Measurements from ENCODE around the gene CCDC154. TPM values are rescaled to one million over a fixed set of nuclear protein-coding genes. Genes with fewer than 3 reads are reported as not detected.
A peak's percentile ranks its signal among the peaks of the same experiment; 100 is the strongest.

CCDC154 gene
- total and polyA plus RNA-seq, 2 donors, result 0.71 to 14.0 TPM

DNA sequence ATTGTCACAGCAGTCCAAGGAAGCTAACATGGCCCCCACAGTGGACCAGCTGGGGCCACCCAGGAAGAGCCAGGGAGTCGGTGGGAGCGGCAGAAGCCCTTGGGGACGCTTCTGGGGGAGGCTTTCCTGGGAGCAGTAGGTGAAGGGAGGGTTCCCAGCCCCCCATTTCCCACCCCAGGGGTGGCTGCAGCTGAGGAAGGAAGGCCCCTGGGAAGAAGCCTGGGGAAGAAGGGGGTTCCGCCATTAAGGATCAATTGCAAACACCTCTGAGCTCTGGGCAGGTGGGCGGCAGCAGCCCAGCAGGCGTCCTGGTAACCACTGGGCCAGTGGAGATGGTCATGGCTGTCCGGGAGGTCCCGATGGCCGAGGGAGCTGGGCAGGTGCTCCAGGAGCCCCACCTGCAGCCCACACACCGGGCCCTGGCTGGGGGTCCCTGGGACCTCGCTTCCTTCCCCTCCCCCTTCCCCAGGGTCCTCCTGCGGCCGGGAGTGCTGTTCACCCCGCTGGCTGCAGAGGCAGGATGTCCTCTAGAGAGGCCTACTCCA is 14.1 kb downstream of the CCDC154 start:
- H3K27me3 ChIP-seq (ENCODE audit: control insufficient read depth in 2 of 2, insufficient read depth in 1 of 2, low read length in 1 of 2), result peaks cover 0 to 33% of the 10 kb centered on the region in 2 donors
- H3K9me3 ChIP-seq (ENCODE audit: control insufficient read depth in 2 of 2, insufficient read depth in 1 of 2, low read length in 1 of 2), result no peaks in the 10 kb centered on the region
- peaks cover 2 to 3% of the 10 kb centered on the region in 2 donors for H3K4me1 ChIP-seq (ENCODE audit: control insufficient read depth in 2 of 2, insufficient read depth in 2 of 2, low read length in 2 of 2)
- 77% methylated on average over 14 of the region's 14 CpGs for WGBS
- no peaks in the 10 kb centered on the region for H3K36me3 ChIP-seq (ENCODE audit: control insufficient read depth in 2 of 2, insufficient read depth in 2 of 2, low read length in 1 of 2)
- no peak overlapping the region for H3K4me3 ChIP-seq (ENCODE audit: low read length in 2 of 2)
- no peak overlapping the region for H3K27ac ChIP-seq (ENCODE audit: low read depth in 1 of 2, low read length in 1 of 2)
- no peak for DNase-seq (ENCODE audit: low read depth in 6 of 9, low spot score in 9 of 9)

DNA sequence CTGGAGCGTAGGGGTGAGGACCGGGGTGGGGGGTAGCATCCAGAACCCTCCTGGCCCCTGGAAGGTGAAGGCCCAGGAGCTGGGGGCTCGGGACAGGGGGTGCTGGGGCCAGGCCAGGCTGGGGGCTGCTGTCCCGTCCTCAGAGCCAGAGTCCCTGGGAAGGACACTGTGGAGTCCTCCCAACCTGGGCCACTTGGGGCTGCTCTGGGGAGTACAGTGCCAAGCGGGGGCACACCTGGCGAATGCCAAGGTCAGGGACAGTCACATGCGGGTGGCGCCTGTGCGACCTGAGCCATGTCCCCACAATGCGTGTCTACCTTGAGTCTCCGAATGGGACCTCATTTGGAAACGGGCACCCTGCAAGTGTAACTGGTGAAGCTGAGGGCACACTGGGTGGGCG is 14.7 kb downstream of the CCDC154 start:
- no peak for DNase-seq (ENCODE audit: low read depth in 6 of 9, low spot score in 9 of 9)
- WGBS, result 98% methylated on average over 13 of the region's 13 CpGs
- no peak overlapping the region for H3K27ac ChIP-seq (ENCODE audit: low read depth in 1 of 2, low read length in 1 of 2)
- no peaks in the 10 kb centered on the region for H3K9me3 ChIP-seq (ENCODE audit: control insufficient read depth in 2 of 2, insufficient read depth in 1 of 2, low read length in 1 of 2)
- H3K36me3 ChIP-seq (ENCODE audit: control insufficient read depth in 2 of 2, insufficient read depth in 2 of 2, low read length in 1 of 2), result no peaks in the 10 kb centered on the region
- H3K4me1 ChIP-seq (ENCODE audit: control insufficient read depth in 2 of 2, insufficient read depth in 2 of 2, low read length in 2 of 2), result peaks cover 2 to 3% of the 10 kb centered on the region in 2 donors
- H3K27me3 ChIP-seq (ENCODE audit: control insufficient read depth in 2 of 2, insufficient read depth in 1 of 2, low read length in 1 of 2), result peaks cover 0 to 33% of the 10 kb centered on the region in 2 donors
- no peak overlapping the region for H3K4me3 ChIP-seq (ENCODE audit: low read length in 2 of 2)

DNA sequence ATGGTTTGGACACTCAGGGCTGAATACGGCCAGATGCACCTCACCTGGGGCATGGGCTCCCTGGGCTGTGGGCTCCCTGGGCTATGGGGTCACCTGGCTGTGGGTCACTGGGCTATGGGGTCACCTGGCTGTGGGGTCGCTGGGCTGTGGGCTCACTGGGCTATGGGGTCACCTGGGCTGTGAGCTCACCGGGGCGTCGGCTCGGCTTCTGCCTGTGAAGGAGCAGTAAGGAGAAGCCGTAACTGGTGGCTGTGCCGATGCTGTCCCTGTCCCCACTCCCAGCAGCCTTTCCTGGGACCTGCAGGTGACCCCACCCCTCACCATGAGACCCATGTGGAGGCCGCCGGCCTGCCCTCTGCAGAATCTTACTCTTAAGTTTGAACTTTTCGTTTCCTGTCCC is 15.3 kb downstream of the CCDC154 start:
- Histone ChIP-seq H3K27ac (ENCODE audit: low read depth in 1 of 2, low read length in 1 of 2) (no peak overlapping the region), H3K27me3 (ENCODE audit: control insufficient read depth in 2 of 2, insufficient read depth in 1 of 2, low read length in 1 of 2) (peaks cover 0 to 33% of the 10 kb centered on the region in 2 donors), H3K9me3 (ENCODE audit: control insufficient read depth in 2 of 2, insufficient read depth in 1 of 2, low read length in 1 of 2) (no peaks in the 10 kb centered on the region), H3K36me3 (ENCODE audit: control insufficient read depth in 2 of 2, insufficient read depth in 2 of 2, low read length in 1 of 2) (no peaks in the 10 kb centered on the region), H3K4me3 (ENCODE audit: low read length in 2 of 2) (no peak overlapping the region), H3K4me1 (ENCODE audit: control insufficient read depth in 2 of 2, insufficient read depth in 2 of 2, low read length in 2 of 2) (peaks cover 2 to 3% of the 10 kb centered on the region in 2 donors)
- WGBS, result 95% methylated on average over 11 of the region's 11 CpGs
- no peak for DNase-seq (ENCODE audit: low read depth in 6 of 9, low spot score in 9 of 9)

DNA sequence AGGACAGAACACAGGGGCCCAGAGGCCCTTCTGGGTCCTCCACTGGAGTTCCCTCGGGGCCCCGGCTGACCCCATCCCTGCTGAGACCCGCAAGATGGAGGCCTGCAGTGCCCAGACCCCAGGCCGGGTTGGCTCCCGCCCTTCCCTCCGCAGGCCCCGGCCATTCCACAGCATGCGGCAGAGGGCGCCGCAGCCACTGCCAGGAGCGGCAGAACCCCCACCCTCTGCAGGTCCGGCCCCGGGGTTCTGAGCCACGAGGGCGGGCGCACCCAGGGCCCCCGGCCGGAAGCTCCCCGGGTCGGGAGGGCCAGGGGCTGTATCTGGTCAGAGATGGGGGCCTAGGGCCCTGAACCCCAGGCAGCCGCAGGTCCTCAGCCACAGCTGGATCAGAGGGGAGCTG is 15.8 kb downstream of the CCDC154 start:
- Histone ChIP-seq H3K27ac (ENCODE audit: low read depth in 1 of 2, low read length in 1 of 2) (no peak overlapping the region), H3K4me1 (ENCODE audit: control insufficient read depth in 2 of 2, insufficient read depth in 2 of 2, low read length in 2 of 2) (peaks cover 2 to 3% of the 10 kb centered on the region in 2 donors), H3K36me3 (ENCODE audit: control insufficient read depth in 2 of 2, insufficient read depth in 2 of 2, low read length in 1 of 2) (no peaks in the 10 kb centered on the region), H3K27me3 (ENCODE audit: control insufficient read depth in 2 of 2, insufficient read depth in 1 of 2, low read length in 1 of 2) (peaks cover 0 to 33% of the 10 kb centered on the region in 2 donors), H3K4me3 (ENCODE audit: low read length in 2 of 2) (no peak overlapping the region), H3K9me3 (ENCODE audit: control insufficient read depth in 2 of 2, insufficient read depth in 1 of 2, low read length in 1 of 2) (no peaks in the 10 kb centered on the region)
- DNase-seq (ENCODE audit: low read depth in 6 of 9, low spot score in 9 of 9), result peak in 3 of 9 donors; percentile 4 to 43 (median 19)
- WGBS, result 27% methylated on average over 21 of the region's 21 CpGs

DNA sequence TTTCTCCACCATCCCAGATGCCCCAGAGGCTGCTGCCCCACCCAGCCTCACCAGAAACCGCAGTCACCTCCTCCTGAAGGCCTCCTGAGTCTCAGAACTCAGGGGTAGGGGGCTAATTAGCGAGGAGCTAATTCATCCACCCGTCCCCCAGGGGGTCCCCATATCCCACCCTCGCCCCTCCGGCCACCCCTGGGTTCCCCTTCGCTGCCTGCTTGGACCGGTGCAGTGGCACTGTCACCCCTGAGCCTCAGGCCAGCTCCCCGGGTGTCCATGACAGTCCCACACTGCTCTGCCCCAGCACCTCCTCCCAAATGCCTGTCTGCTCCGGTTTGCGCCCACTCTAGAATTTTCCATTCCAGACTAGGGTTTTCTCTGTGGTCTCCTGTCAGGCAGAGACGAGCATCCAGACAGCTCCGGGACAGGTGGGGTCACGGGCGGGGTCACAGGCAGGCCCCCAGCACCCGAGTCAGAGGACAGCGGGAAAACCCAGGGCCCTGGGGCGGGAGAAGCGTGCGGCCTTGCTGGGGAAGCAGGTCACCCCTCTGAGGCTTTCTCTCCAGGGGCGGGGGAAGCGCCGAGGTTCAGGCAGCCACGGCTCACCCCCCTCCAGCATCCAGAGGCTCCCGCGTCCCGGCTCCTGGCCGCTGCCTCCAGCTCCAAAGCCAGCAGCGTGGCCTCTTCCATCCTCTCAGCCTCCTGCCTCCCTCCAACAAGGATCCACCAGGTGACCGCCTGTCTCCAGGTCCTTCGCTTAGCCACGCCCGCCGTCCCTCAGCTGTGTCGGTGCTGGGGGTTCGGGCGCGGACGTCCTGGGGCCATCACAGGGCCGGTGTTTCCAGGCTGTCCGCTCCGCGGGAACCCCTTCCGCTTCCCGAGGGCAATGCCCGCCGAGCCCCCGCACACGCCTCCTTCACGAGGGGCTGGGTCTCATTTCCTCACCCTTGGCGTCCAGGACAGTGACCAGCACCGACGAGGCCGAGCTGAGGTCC is 16.6 kb downstream of the CCDC154 start:
- WGBS, result 89% methylated on average over 53 of the region's 53 CpGs
- no peak overlapping the region for H3K4me3 ChIP-seq (ENCODE audit: low read length in 2 of 2)
- H3K27ac ChIP-seq (ENCODE audit: low read depth in 1 of 2, low read length in 1 of 2), result no peak overlapping the region
- peaks cover 2 to 3% of the 10 kb centered on the region in 2 donors for H3K4me1 ChIP-seq (ENCODE audit: control insufficient read depth in 2 of 2, insufficient read depth in 2 of 2, low read length in 2 of 2)
- H3K36me3 ChIP-seq (ENCODE audit: control insufficient read depth in 2 of 2, insufficient read depth in 2 of 2, low read length in 1 of 2), result no peaks in the 10 kb centered on the region
- DNase-seq (ENCODE audit: low read depth in 6 of 9, low spot score in 9 of 9), result no peak
- H3K27me3 ChIP-seq (ENCODE audit: control insufficient read depth in 2 of 2, insufficient read depth in 1 of 2, low read length in 1 of 2), result peaks cover 0 to 25% of the 10 kb centered on the region in 2 donors
- peaks cover 0 to 5% of the 10 kb centered on the region in 2 donors for H3K9me3 ChIP-seq (ENCODE audit: control insufficient read depth in 2 of 2, insufficient read depth in 1 of 2, low read length in 1 of 2)

DNA sequence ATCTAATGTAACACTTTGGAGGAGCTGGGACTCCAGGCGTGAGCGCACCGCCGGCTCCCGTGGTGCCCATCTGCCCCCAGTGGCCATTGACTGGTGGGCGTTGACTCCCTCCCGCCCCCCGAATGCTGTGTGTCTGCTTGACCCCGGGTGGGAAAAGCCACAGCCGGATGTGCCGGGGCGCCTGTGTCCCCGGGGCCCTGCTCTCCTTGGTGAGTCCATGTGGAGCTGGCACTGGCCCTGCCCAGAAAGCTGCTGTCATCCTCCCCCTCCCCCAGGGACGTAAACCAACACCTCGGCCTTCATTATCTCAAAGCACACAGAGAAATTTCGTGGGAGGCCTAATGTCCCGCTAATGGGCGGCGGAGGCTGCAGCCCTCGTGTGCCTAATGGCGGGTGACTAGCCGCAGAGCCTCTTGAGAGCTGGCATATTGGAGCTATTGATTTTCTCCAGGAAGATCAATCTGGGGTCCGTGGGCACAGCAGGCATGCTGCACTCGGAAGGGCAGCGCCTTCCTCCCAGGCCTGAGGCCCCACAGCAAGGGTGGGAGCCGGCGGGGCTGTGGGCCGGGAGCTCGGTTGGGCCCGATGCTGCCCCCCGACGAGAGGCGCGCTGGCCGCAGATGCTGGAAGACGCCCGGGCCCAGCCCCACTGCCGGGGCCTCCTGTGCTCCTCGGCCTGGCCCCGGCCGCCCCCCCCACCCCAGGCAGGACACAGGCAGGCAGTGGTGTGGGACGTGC is 17.5 kb downstream of the CCDC154 start:
- DNase-seq (ENCODE audit: low read depth in 6 of 9, low spot score in 9 of 9), result no peak
- 92% methylated on average over 42 of the region's 42 CpGs for WGBS

DNA sequence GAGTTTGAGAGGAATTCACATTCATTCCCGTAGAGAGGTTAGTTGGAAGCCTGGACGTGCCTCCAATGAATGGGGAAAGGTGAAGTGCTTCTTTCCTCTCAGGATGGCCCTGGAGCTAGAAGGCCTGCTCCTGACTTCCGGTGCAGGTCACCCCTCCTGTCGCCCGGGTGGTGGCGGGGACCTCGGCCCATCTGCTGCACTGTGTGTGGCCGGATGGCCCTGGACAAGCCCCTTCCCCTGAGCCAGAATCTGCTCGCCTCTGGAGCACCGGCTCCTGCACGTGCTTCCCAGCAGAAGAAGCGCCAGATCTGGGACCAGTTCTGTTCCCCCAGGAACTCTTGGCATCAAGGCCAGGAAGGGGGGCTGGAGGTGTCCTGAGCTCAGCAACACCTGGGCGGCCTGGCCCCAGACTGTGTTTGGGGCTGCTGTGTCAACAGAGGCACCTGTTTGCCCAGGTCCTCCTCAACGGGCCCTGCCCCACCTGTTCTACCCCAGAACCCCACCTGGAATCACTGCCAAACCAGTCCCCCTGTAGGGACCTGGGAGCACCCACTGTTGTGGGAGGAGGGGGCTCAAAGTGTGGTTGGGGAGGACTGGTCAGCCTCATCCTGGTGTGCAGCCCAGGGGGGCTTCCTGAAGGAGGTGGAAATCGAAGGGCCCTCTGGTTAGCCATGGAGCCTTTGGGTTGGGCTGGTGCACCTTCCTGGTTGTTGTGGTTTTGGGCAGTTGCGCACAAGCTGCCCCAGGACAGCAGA is 18.6 kb downstream of the CCDC154 start:
- no peak overlapping the region for H3K27ac ChIP-seq (ENCODE audit: low read depth in 1 of 2, low read length in 1 of 2)
- peaks cover 6 to 10% of the 10 kb centered on the region in 2 donors for H3K4me1 ChIP-seq (ENCODE audit: control insufficient read depth in 2 of 2, insufficient read depth in 2 of 2, low read length in 2 of 2)
- H3K9me3 ChIP-seq (ENCODE audit: control insufficient read depth in 2 of 2, insufficient read depth in 1 of 2, low read length in 1 of 2), result peaks cover 0 to 5% of the 10 kb centered on the region in 2 donors
- peaks cover 0 to 8% of the 10 kb centered on the region in 2 donors for H3K27me3 ChIP-seq (ENCODE audit: control insufficient read depth in 2 of 2, insufficient read depth in 1 of 2, low read length in 1 of 2)
- H3K36me3 ChIP-seq (ENCODE audit: control insufficient read depth in 2 of 2, insufficient read depth in 2 of 2, low read length in 1 of 2), result no peaks in the 10 kb centered on the region
- no peak overlapping the region for H3K4me3 ChIP-seq (ENCODE audit: low read length in 2 of 2)
- 95% methylated on average over 16 of the region's 16 CpGs for WGBS
- DNase-seq (ENCODE audit: low read depth in 6 of 9, low spot score in 9 of 9), result no peak

More for the DNA sequence above, 17.5 kb downstream of the CCDC154 start:
- Histone ChIP-seq H3K27me3 (ENCODE audit: control insufficient read depth in 2 of 2, insufficient read depth in 1 of 2, low read length in 1 of 2) (peaks cover 0 to 17% of the 10 kb centered on the region in 2 donors), H3K9me3 (ENCODE audit: control insufficient read depth in 2 of 2, insufficient read depth in 1 of 2, low read length in 1 of 2) (peaks cover 0 to 5% of the 10 kb centered on the region in 2 donors), H3K4me1 (ENCODE audit: control insufficient read depth in 2 of 2, insufficient read depth in 2 of 2, low read length in 2 of 2) (peaks cover 2 to 3% of the 10 kb centered on the region in 2 donors), H3K36me3 (ENCODE audit: control insufficient read depth in 2 of 2, insufficient read depth in 2 of 2, low read length in 1 of 2) (no peaks in the 10 kb centered on the region), H3K27ac (ENCODE audit: low read depth in 1 of 2, low read length in 1 of 2) (no peak overlapping the region), H3K4me3 (ENCODE audit: low read length in 2 of 2) (no peak overlapping the region)

DNA sequence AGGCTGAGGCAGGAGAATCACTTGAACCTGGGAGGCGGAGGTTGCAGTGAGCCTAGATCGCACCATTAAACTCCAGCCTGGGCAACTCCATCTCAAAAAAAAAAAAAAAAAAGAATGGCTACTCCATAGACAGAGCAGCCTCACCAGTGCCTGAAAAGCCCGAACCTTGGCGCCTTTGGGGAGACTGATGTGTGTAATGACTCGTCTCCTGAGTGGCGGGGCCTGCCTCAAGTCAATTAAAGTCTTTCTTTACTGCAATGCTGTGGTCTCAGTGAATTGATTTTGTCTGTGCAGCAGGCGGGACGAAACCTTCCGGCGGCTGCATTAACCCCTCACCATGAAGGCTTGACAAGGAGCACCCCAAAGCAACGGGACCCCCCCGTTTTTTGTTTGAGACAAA is 20.3 kb downstream of the CCDC154 start:
- WGBS, result 97% methylated on average over 12 of the region's 12 CpGs
- H3K27ac ChIP-seq (ENCODE audit: low read depth in 1 of 2, low read length in 1 of 2), result no peak overlapping the region

More for the DNA sequence above, 20.3 kb downstream of the CCDC154 start:
- peaks cover 0 to 2% of the 10 kb centered on the region in 2 donors for H3K27me3 ChIP-seq (ENCODE audit: control insufficient read depth in 2 of 2, insufficient read depth in 1 of 2, low read length in 1 of 2)
- H3K4me1 ChIP-seq (ENCODE audit: control insufficient read depth in 2 of 2, insufficient read depth in 2 of 2, low read length in 2 of 2), result peaks cover 13 to 22% of the 10 kb centered on the region in 2 donors
- H3K9me3 ChIP-seq (ENCODE audit: control insufficient read depth in 2 of 2, insufficient read depth in 1 of 2, low read length in 1 of 2), result peaks cover 0 to 14% of the 10 kb centered on the region in 2 donors
- no peak overlapping the region for H3K4me3 ChIP-seq (ENCODE audit: low read length in 2 of 2)
- H3K36me3 ChIP-seq (ENCODE audit: control insufficient read depth in 2 of 2, insufficient read depth in 2 of 2, low read length in 1 of 2), result no peaks in the 10 kb centered on the region
- DNase-seq (ENCODE audit: low read depth in 6 of 9, low spot score in 9 of 9), result no peak
